Osteoblast (primary cell): ENCODE results near the gene GRAMD1A. TPM values are rescaled to one million over a fixed set of nuclear protein-coding genes. Genes with fewer than 3 reads are reported as not detected.

Experiments used
- DNase-seq: peaks from one replicate; pipeline ENCODE4 v3.0.0; 2011; ENCODE audit warnings: low spot score, mixed read lengths; ENCODE audit not compliant: insufficient read length; ENCODE audit errors: missing footprints
- H2AFZ ChIP-seq: 2 replicates; pipeline ENCODE4 v1.6.0; 2011; ENCODE audit warnings: mild to moderate bottlenecking, low read length
- H3K27ac ChIP-seq: 2 replicates; pipeline ENCODE4 v1.5.1; 2011; ENCODE audit warnings: mild to moderate bottlenecking, low read depth, low read length, moderate library complexity
- H3K27me3 ChIP-seq: 2 replicates; pipeline ENCODE4 v1.6.0; 2012; ENCODE audit warnings: mild to moderate bottlenecking, control low read depth, inconsistent platforms, low read length, moderate library complexity; ENCODE audit not compliant: insufficient read depth
- H3K36me3 ChIP-seq: 2 replicates; pipeline ENCODE4 v1.5.1; 2011; ENCODE audit warnings: mild to moderate bottlenecking, low read length, control low read depth, moderate library complexity; ENCODE audit not compliant: insufficient read depth
- H3K4me1 ChIP-seq: 2 replicates; pipeline ENCODE4 v1.5.1; 2011; ENCODE audit warnings: mild to moderate bottlenecking, low read length, control low read depth, moderate library complexity; ENCODE audit not compliant: insufficient read depth
- H3K4me2 ChIP-seq: 2 replicates; pipeline ENCODE4 v1.6.0; 2011; ENCODE audit warnings: mild to moderate bottlenecking, low read length; ENCODE audit not compliant: insufficient read depth
- H3K4me3 ChIP-seq: fragments of 200-600 bp; sonication (generic); 3 replicates; pipeline ENCODE4 v1.5.1; 2012; ENCODE audit warnings: mild to moderate bottlenecking, low read length, inconsistent platforms; ENCODE audit not compliant: insufficient read depth
- H3K79me2 ChIP-seq: 2 replicates; pipeline ENCODE4 v1.6.0; 2012; ENCODE audit warnings: mild to moderate bottlenecking, low read length, control low read depth, inconsistent platforms; ENCODE audit not compliant: insufficient read depth
- H3K9me3 ChIP-seq: 2 replicates; pipeline ENCODE4 v1.5.1; 2011; ENCODE audit warnings: low read depth, low read length, control low read depth
- H4K20me1 ChIP-seq: 2 replicates; pipeline ENCODE4 v1.6.0; 2012; ENCODE audit warnings: mild to moderate bottlenecking, low read length, control low read depth; ENCODE audit not compliant: insufficient read depth
- CTCF ChIP-seq: IDR thresholded peaks from 2 replicates; pipeline ENCODE4 v1.5.1; 2011; ENCODE audit warnings: mild to moderate bottlenecking, low read depth, low read length, moderate library complexity; ENCODE audit errors: extremely low read depth
- total RNA-seq: library from RNA; depleted of rRNA; stranded (reverse); fragments of >200 nt; gene quantifications from 2 replicates; pipeline ENCODE4 v1.2.3, GENCODE V29; 2012

The GRAMD1A gene
- total RNA-seq, 1 donor: 29.7 TPM

GRCh38 chr19:34960103-34960805, 39.9 kb upstream of the GRAMD1A start:
- peaks cover 30% of the 10 kb centered on the region for H3K9me3 ChIP-seq
- no peak for DNase-seq
- H2AFZ ChIP-seq: no peak overlapping the region
- H3K36me3 ChIP-seq: peaks cover 33% of the 10 kb centered on the region
- peaks cover 8% of the 10 kb centered on the region for H3K4me1 ChIP-seq
- no peak overlapping the region for H3K27ac ChIP-seq
- no peaks in the 10 kb centered on the region for H3K27me3 ChIP-seq
- no peak overlapping the region for H3K4me2 ChIP-seq
- no peak for TF ChIP-seq CTCF
- peaks cover 5% of the 10 kb centered on the region for H4K20me1 ChIP-seq
- no peak overlapping the region for H3K4me3 ChIP-seq
- peaks cover 15% of the 10 kb centered on the region for H3K79me2 ChIP-seq

- TF ChIP-seq CTCF: no peak
- H3K36me3 ChIP-seq: peaks cover 32% of the 10 kb centered on the region
- H3K4me2 ChIP-seq: no peak overlapping the region
- no peak overlapping the region for H3K27ac ChIP-seq
- peaks cover 8% of the 10 kb centered on the region for H3K4me1 ChIP-seq
- H2AFZ ChIP-seq: no peak overlapping the region
- peaks cover 5% of the 10 kb centered on the region for H4K20me1 ChIP-seq
- peaks cover 15% of the 10 kb centered on the region for H3K79me2 ChIP-seq
- no peaks in the 10 kb centered on the region for H3K27me3 ChIP-seq
- peaks cover 30% of the 10 kb centered on the region for H3K9me3 ChIP-seq
- no peak for DNase-seq
- H3K4me3 ChIP-seq: no peak overlapping the region
These were observed 39.0 kb upstream of the GRAMD1A start for GRCh38 chr19:34960940-34961679.

- Histone ChIP-seq H3K4me2 (peak overlapping the region; percentile 90), H2AFZ (no peak overlapping the region)
- TF ChIP-seq CTCF: no peak
These were observed 38.1 kb upstream of the GRAMD1A start for GRCh38 chr19:34961775-34962686.

More at GRCh38 chr19:34961775-34962686, 38.1 kb upstream of the GRAMD1A start:
- Histone ChIP-seq H4K20me1 (peaks cover 5% of the 10 kb centered on the region), H3K36me3 (peaks cover 28% of the 10 kb centered on the region), H3K4me1 (peaks cover 8% of the 10 kb centered on the region), H3K4me3 (no peak overlapping the region), H3K79me2 (peaks cover 15% of the 10 kb centered on the region), H3K9me3 (peaks cover 24% of the 10 kb centered on the region), H3K27ac (no peak overlapping the region), H3K27me3 (no peaks in the 10 kb centered on the region)
- no peak for DNase-seq
